SK-N-SH (cell line): ENCODE data around the gene KLK15. TPM values are rescaled to one million over a fixed set of nuclear protein-coding genes. Genes with fewer than 3 reads are reported as not detected.
A peak's percentile ranks its signal among the peaks of the same experiment; 100 is the strongest.

ENCODE experiments used
- CTCF ChIA-PET: fragments of 300-600, 350-600 bp; formaldehyde crosslinking; extraction: SDS; loops from one replicate; lab custom pipeline; 2021; lab: Yijun Ruan, JAX
- POLR2A ChIA-PET: fragments of 350-600 bp; sonication (Branson Sonifier 250); formaldehyde crosslinking; extraction: SDS; loops from one replicate; lab custom pipeline; 2020; ENCODE audit warnings: antibody characterized with exemption, inconsistent platforms; lab: Yijun Ruan, JAX
- DNase-seq: peaks from one replicate; pipeline ENCODE4 v3.0.0; 2012
- H2AFZ ChIP-seq: fragments of 200-600 bp; sonication (generic); 2 replicates; pipeline ENCODE4 v1.8.1; 2016; ENCODE audit warnings: antibody characterized with exemption, mild to moderate bottlenecking, low read depth
- H3F3A ChIP-seq: fragments of 200-600 bp; sonication (generic); replicated peaks from 2 replicates; pipeline ENCODE3; 2016; ENCODE audit warnings: antibody characterized with exemption, mild to moderate bottlenecking; ENCODE audit not compliant: insufficient read depth
- H3K27ac ChIP-seq, 2 experiments: fragments of 200-500 bp in 1 of 2; fragments of 200-600 bp in 1 of 2; sonication (Bioruptor generic) in 1 of 2; sonication (generic), shearing (Covaris generic) in 1 of 2; 2 replicates each; pipeline versions ENCODE4 v1.5.1 to v1.6.1; 2014 to 2016; ENCODE audit warnings: low read depth in 2 of 2, inconsistent platforms in 1 of 2, low read length in 1 of 2, mild to moderate bottlenecking in 1 of 2, mixed read lengths in 1 of 2
- H3K27me3 ChIP-seq: fragments of 200-600 bp; sonication (generic), shearing (Covaris generic); 2 replicates; pipeline ENCODE4 v1.6.1; 2016; ENCODE audit warnings: mixed run types; ENCODE audit not compliant: insufficient read depth
- H3K36me3 ChIP-seq, 2 experiments: fragments of 200-500 bp in 1 of 2; fragments of 200-600 bp in 1 of 2; sonication (Bioruptor generic) in 1 of 2; sonication (generic) in 1 of 2; replicated peaks in 1 of 2; 2 replicates each; pipeline versions ENCODE3 to v1.5.1; 2014 to 2016; ENCODE audit warnings: low read length in 1 of 2, mild to moderate bottlenecking in 1 of 2; ENCODE audit not compliant: insufficient read depth in 2 of 2, control insufficient read depth in 1 of 2
- H3K4me1 ChIP-seq, 2 experiments: fragments of 200-500 bp in 1 of 2; fragments of 200-600 bp in 1 of 2; sonication (Bioruptor generic) in 1 of 2; sonication (generic), shearing (Covaris generic) in 1 of 2; 2 replicates each; pipeline versions ENCODE4 v1.5.1 to v1.6.1; 2014 to 2016; ENCODE audit warnings: low read depth in 1 of 2, low read length in 1 of 2, mixed run types in 1 of 2; ENCODE audit not compliant: insufficient read depth in 2 of 2, control insufficient read depth in 1 of 2
- H3K4me2 ChIP-seq: fragments of 200-600 bp; sonication (generic), shearing (Covaris generic); 2 replicates; pipeline ENCODE4 v1.6.1; 2017; ENCODE audit warnings: mixed run types
- H3K4me3 ChIP-seq, 2 experiments: fragments of 200-500 bp in 1 of 2; fragments of 200-600 bp in 1 of 2; sonication (Bioruptor generic) in 1 of 2; sonication (generic), shearing (Covaris generic) in 1 of 2; 2 replicates each; pipeline versions ENCODE4 v1.5.1 to v1.8.1; 2014 to 2016; ENCODE audit warnings: low read depth in 2 of 2, inconsistent platforms in 1 of 2, low read length in 1 of 2, mild to moderate bottlenecking in 1 of 2, mixed read lengths in 1 of 2, moderate library complexity in 1 of 2
- H3K79me2 ChIP-seq: fragments of 200-600 bp; sonication (generic); 2 replicates; pipeline ENCODE4 v1.8.1; 2017; ENCODE audit warnings: mild to moderate bottlenecking; ENCODE audit not compliant: insufficient read depth
- H3K9ac ChIP-seq: fragments of 200-600 bp; sonication (generic); 2 replicates; pipeline ENCODE4 v1.6.1; 2017; ENCODE audit warnings: mixed run types
- H3K9me2 ChIP-seq: fragments of 200-600 bp; sonication (generic); 2 replicates; pipeline ENCODE4 v1.6.1; 2017; ENCODE audit warnings: mixed run types
- H3K9me3 ChIP-seq: fragments of 200-600 bp; sonication (generic); 2 replicates; pipeline ENCODE4 v1.6.1; 2017; ENCODE audit warnings: mixed run types, mild to moderate bottlenecking, moderate library complexity
- H4K20me1 ChIP-seq: fragments of 200-600 bp; sonication (generic); 2 replicates; pipeline ENCODE4 v1.6.1; 2017; ENCODE audit warnings: mild to moderate bottlenecking, mixed run types; ENCODE audit not compliant: insufficient read depth
- ELF1 ChIP-seq: IDR thresholded peaks from 2 replicates; pipeline ENCODE4 v1.4.0; 2012
- EP300 ChIP-seq, 2 experiments: IDR thresholded peaks; 2 replicates each; pipeline versions ENCODE4 v1.4.0 to v1.6.1; 2012; ENCODE audit warnings: borderline replicate concordance in 1 of 2, low read depth in 1 of 2, low read length in 1 of 2
- FOSL2 ChIP-seq: IDR thresholded peaks from 2 replicates; pipeline ENCODE4 v1.4.0; 2012; ENCODE audit warnings: low read depth, mild to moderate bottlenecking, moderate library complexity, borderline replicate concordance
- GABPA ChIP-seq: IDR thresholded peaks from 2 replicates; pipeline ENCODE4 v1.4.0; 2012; ENCODE audit warnings: low read depth, mild to moderate bottlenecking
- GATA2 ChIP-seq: sonication (generic); formaldehyde crosslinking; IDR thresholded peaks from 2 replicates; pipeline ENCODE4 v1.5.0; 2020; ENCODE audit warnings: mild to moderate bottlenecking, missing genetic modification reagents
- NFIC ChIP-seq: IDR thresholded peaks from 2 replicates; pipeline ENCODE4 v1.4.0; 2012; ENCODE audit warnings: borderline replicate concordance
- PBX3 ChIP-seq: IDR thresholded peaks from 2 replicates; pipeline ENCODE4; 2012
- REST ChIP-seq: IDR thresholded peaks from 2 replicates; pipeline ENCODE4 v1.6.1; 2012; ENCODE audit warnings: mild to moderate bottlenecking, low read depth, low read length, moderate library complexity
- RFX5 ChIP-seq: IDR thresholded peaks from 2 replicates; pipeline ENCODE4 v1.6.1; 2012; ENCODE audit warnings: mild to moderate bottlenecking, improper control_type of control experiment, low read length
- RXRA ChIP-seq: IDR thresholded peaks from 2 replicates; pipeline ENCODE4 v1.4.0; 2012; ENCODE audit warnings: low read depth, mild to moderate bottlenecking, borderline replicate concordance
- SIN3A ChIP-seq: IDR thresholded peaks from 2 replicates; pipeline ENCODE4 v1.6.1; 2012; ENCODE audit warnings: low read depth, mild to moderate bottlenecking, low read length, moderate library complexity, borderline replicate concordance
- SMC3 ChIP-seq: IDR thresholded peaks from 2 replicates; pipeline ENCODE4 v1.6.1; 2012; ENCODE audit warnings: low read depth, low read length, improper control_type of control experiment
- TAF1 ChIP-seq: IDR thresholded peaks from 2 replicates; pipeline ENCODE4 v1.6.1; 2012; ENCODE audit warnings: low read depth, mild to moderate bottlenecking, low read length, moderate library complexity, borderline replicate concordance
- TCF12 ChIP-seq: IDR thresholded peaks from 2 replicates; pipeline ENCODE4 v1.4.0; 2012
- TEAD4 ChIP-seq: IDR thresholded peaks from 2 replicates; pipeline ENCODE4 v1.4.0; 2012; ENCODE audit warnings: mild to moderate bottlenecking, borderline replicate concordance; ENCODE audit not compliant: insufficient read depth
- YY1 ChIP-seq: IDR thresholded peaks from 2 replicates; pipeline ENCODE4 v1.4.0; 2012; ENCODE audit warnings: low read depth, mild to moderate bottlenecking
- ZBTB33 ChIP-seq: IDR thresholded peaks from 2 replicates; pipeline ENCODE4 v1.4.0; 2012; ENCODE audit warnings: low read depth, borderline replicate concordance
- WGBS: methylation state at CpG from one replicate; pipeline ENCODE4 v1.1.6; 2017; ENCODE audit warnings: low lambda C conversion rate; 5-methylcytosine and 5-hydroxymethylcytosine counted together
- polyA plus RNA-seq, 3 experiments: library from polyadenylated mRNA; depleted of rRNA; stranded (reverse); fragments of >200 nt; gene quantifications; 2 replicates each; pipeline ENCODE4 v1.2.3, GENCODE V29; 2012

Gene KLK15
- polyA plus RNA-seq, 1 of the 3 experiments (the other 2 are of a cell fraction) = not detected

- H3K4me3 ChIP-seq = no peak overlapping the region
- H3K27ac ChIP-seq = no peak overlapping the region
- H3K9me2 ChIP-seq = no peaks in the 10 kb centered on the region
- no peaks in the 10 kb centered on the region for H3K79me2 ChIP-seq
- CTCF ChIA-PET = interaction anchor here (1.2 to 9.7 kb wide), 10 partner anchors 16 to 422 kb away, joined by 4 to 113 read pairs (median 7); partner anchors contain the start of gene CLEC11A
- no peaks in the 10 kb centered on the region for H3K36me3 ChIP-seq
- DNase-seq = peak; percentile 51
- no peaks in the 10 kb centered on the region for H3F3A ChIP-seq
- H3K4me2 ChIP-seq = no peak overlapping the region
- H2AFZ ChIP-seq = no peak overlapping the region
- POLR2A ChIA-PET = interaction anchor here (1.5 kb wide), 1 partner anchor 54 kb away, joined by 6 read pairs; no protein-coding TSS in a partner anchor
- TF ChIP-seq GATA2 (CRISPR knock-in tag) (no peak), SMC3 (no peak), ZBTB33 (no peak), YY1 (no peak), EP300 (IDR thresholded peaks at IDR 0.05; ENCODE audit: borderline replicate concordance in 1 of 2, low read depth in 1 of 2, low read length in 1 of 2) (no peak), TEAD4 (no peak), TCF12 (no peak), TAF1 (no peak), RFX5 (no peak), RXRA (no peak), FOSL2 (no peak), PBX3 (no peak), ELF1 (no peak), SIN3A (no peak), REST (no peak), NFIC (no peak), GABPA (no peak)
- TF ChIP-seq, all 33 proteins: peak for 0
- WGBS = 13% methylated on average over 7 of the region's 7 CpGs
- Histone ChIP-seq H3K4me1 (no peaks in the 10 kb centered on the region), H3K9ac (no peak overlapping the region), H4K20me1 (no peaks in the 10 kb centered on the region), H3K9me3 (no peaks in the 10 kb centered on the region), H3K27me3 (peaks cover 60% of the 10 kb centered on the region)
These were observed 54.4 kb downstream of the KLK15 start for GRCh38 chr19:50778906-50779430.
